GM04504 (cell line): ENCODE results near the gene MYADML2.

ENCODE experiments used
- DNase-seq: peaks from one replicate; pipeline ENCODE4 v3.0.0-alpha.2; 2012; ENCODE audit warnings: low read depth

Gene MYADML2

GRCh38 chr17:81898029-81898866, 48.8 kb downstream of the MYADML2 start:
- peak; percentile 90 for DNase-seq

GRCh38 chr17:81895400-81895799, 51.6 kb downstream of the MYADML2 start:
- DNase-seq, result no peak

GRCh38 chr17:81891303-81891552, 55.8 kb downstream of the MYADML2 start:
- no peak for DNase-seq

DNA sequence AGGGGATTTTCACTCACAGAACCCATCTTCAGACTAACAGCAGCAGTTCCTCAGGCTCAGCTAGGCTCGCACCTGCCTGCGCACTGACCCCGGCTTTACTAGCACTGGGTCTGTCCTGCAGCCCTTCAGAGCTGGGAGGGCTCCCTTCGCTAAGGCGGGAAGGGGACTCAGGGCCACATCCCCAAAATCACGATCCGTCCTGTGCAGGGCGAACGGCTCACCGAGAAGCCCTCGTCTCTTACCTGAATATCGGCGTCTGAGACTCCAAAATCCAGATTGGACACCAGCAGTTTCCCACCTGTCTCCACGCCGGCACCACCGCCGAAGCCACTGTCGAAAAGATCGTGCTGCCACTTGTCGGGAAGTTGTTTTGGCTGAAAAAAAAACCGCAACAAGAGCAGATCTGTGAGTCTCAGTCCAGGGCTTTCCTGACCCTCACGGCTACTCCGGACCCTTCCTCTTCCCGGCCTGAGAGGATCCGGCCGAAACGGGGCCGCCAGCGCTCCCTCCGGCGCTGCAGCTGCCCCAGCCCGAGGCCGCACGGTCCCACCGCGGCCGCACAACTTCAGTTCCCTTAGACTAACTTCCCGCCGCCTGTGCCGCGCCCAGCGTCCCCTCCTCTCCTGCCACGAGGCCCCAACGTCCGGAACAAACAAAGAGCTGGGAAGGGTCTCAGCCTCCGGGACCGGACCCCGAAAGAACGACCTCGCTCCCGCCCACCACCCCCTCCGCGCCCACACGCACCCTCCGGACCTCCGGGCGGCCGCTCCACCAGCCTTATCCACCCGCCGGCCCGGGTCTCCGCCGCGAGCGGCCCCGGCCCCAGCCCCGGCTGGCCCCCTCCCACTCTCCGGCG, 56.4 kb downstream of the MYADML2 start:
- no peak for DNase-seq
